ENCODE measurements around the gene PBX4. TPM values are rescaled to one million over a fixed set of nuclear protein-coding genes. Genes with fewer than 3 reads are reported as not detected.

The PBX4 gene
- total and polyA plus RNA-seq, 2 experiments from 2014 or later, result 3.2 to 4.3 TPM

GRCh38 chr19:19535311-19536191, 82.9 kb downstream of the PBX4 start:
- no peak overlapping the region for H3K27ac ChIP-seq
- H3K79me2 ChIP-seq, result no peaks in the 10 kb centered on the region
- no peak overlapping the region for H3K4me2 ChIP-seq
- DNase-seq (ENCODE audit: low spot score), result no peak
- TF ChIP-seq CTCF (IDR thresholded peaks at IDR 0.05; ENCODE audit: poor library complexity) (no peak), EZH2 (IDR thresholded peaks at IDR 0.05; ENCODE audit: borderline replicate concordance) (no peak), EZH2phosphoT487 (IDR thresholded peaks at IDR 0.05; ENCODE audit: low read depth, severe bottlenecking, unreplicated experiment) (no peak)
- WGBS (ENCODE audit: low lambda C conversion rate, missing lambda C conversion rate), result 96% methylated on average over 31 of the region's 34 CpGs
- H3K27me3 ChIP-seq, result no peaks in the 10 kb centered on the region
- peaks cover 22% of the 10 kb centered on the region for H3K4me1 ChIP-seq (ENCODE audit: insufficient read depth)
- H3K9me2 ChIP-seq (replicated peaks; ENCODE audit: insufficient read depth), result no peaks in the 10 kb centered on the region
- no peaks in the 10 kb centered on the region for H3K36me3 ChIP-seq (replicated peaks; ENCODE audit: insufficient read depth, low read depth)
- H3K9me3 ChIP-seq (ENCODE audit: low read depth), result no peaks in the 10 kb centered on the region
- H3K4me3 ChIP-seq, result no peak overlapping the region
- no peaks in the 10 kb centered on the region for H4K20me1 ChIP-seq (ENCODE audit: insufficient read depth, poor library complexity, severe bottlenecking)
- no peak overlapping the region for H2AFZ ChIP-seq

GRCh38 chr19:19534556-19535265, 83.8 kb downstream of the PBX4 start:
- no peak overlapping the region for H3K4me2 ChIP-seq
- H3K9me2 ChIP-seq (replicated peaks; ENCODE audit: insufficient read depth), result no peaks in the 10 kb centered on the region
- H3K27me3 ChIP-seq, result no peaks in the 10 kb centered on the region
- WGBS (ENCODE audit: low lambda C conversion rate, missing lambda C conversion rate), result 75% methylated on average over 20 of the region's 27 CpGs
- H3K79me2 ChIP-seq, result no peaks in the 10 kb centered on the region
- H2AFZ ChIP-seq, result no peak overlapping the region
- no peaks in the 10 kb centered on the region for H3K36me3 ChIP-seq (replicated peaks; ENCODE audit: insufficient read depth, low read depth)
- H3K9me3 ChIP-seq (ENCODE audit: low read depth), result no peaks in the 10 kb centered on the region
- no peak overlapping the region for H3K27ac ChIP-seq
- peaks cover 22% of the 10 kb centered on the region for H3K4me1 ChIP-seq (ENCODE audit: insufficient read depth)
- no peak for DNase-seq (ENCODE audit: low spot score)
- H4K20me1 ChIP-seq (ENCODE audit: insufficient read depth, poor library complexity, severe bottlenecking), result no peaks in the 10 kb centered on the region
- H3K4me3 ChIP-seq, result no peak overlapping the region
- TF ChIP-seq EZH2phosphoT487 (IDR thresholded peaks at IDR 0.05; ENCODE audit: low read depth, severe bottlenecking, unreplicated experiment), result no peak
- no peak for TF ChIP-seq CTCF (IDR thresholded peaks at IDR 0.05; ENCODE audit: poor library complexity)
- no peak for TF ChIP-seq EZH2 (IDR thresholded peaks at IDR 0.05; ENCODE audit: borderline replicate concordance)

GRCh38 chr19:19533841-19534240, 84.6 kb downstream of the PBX4 start:
- Histone ChIP-seq H3K4me3 (no peak overlapping the region), H3K79me2 (no peaks in the 10 kb centered on the region), H3K4me2 (no peak overlapping the region), H3K9me3 (ENCODE audit: low read depth) (no peaks in the 10 kb centered on the region), H3K36me3 (replicated peaks; ENCODE audit: insufficient read depth, low read depth) (no peaks in the 10 kb centered on the region), H3K9me2 (replicated peaks; ENCODE audit: insufficient read depth) (no peaks in the 10 kb centered on the region), H3K27ac (no peak overlapping the region), H3K27me3 (no peaks in the 10 kb centered on the region), H4K20me1 (ENCODE audit: insufficient read depth, poor library complexity, severe bottlenecking) (no peaks in the 10 kb centered on the region), H3K4me1 (ENCODE audit: insufficient read depth) (peaks cover 20% of the 10 kb centered on the region), H2AFZ (no peak overlapping the region)
- TF ChIP-seq EZH2 (IDR thresholded peaks at IDR 0.05; ENCODE audit: borderline replicate concordance) (no peak), CTCF (IDR thresholded peaks at IDR 0.05; ENCODE audit: poor library complexity) (no peak), EZH2phosphoT487 (IDR thresholded peaks at IDR 0.05; ENCODE audit: low read depth, severe bottlenecking, unreplicated experiment) (no peak)
- WGBS (ENCODE audit: low lambda C conversion rate, missing lambda C conversion rate), result 81% methylated on average over 6 of the region's 6 CpGs
- DNase-seq (ENCODE audit: low spot score), result no peak

Measured in hepatocyte (in vitro differentiated cells).